Measurements from ENCODE around the gene NELFA. TPM values are rescaled to one million over a fixed set of nuclear protein-coding genes. Genes with fewer than 3 reads are reported as not detected.
A peak's percentile ranks its signal among the peaks of the same experiment; 100 is the strongest.
"Not testable (repeated sequence)": the region's sequence is repeated elsewhere in the genome, so short reads cannot be mapped to it uniquely, and the experiment has no call there.

The NELFA gene
- total RNA-seq, 1 donor from 2014 or later: 32.5 TPM

- DNase-seq (ENCODE audit: extremely low spot score, unreplicated experiment): no peak
- H3K36me3 Mint-ChIP-seq (ENCODE audit: unreplicated experiment): peaks cover 66% of the 10 kb centered on the region
- H3K4me1 Mint-ChIP-seq (ENCODE audit: unreplicated experiment): no peaks in the 10 kb centered on the region
- H3K27ac Mint-ChIP-seq (ENCODE audit: unreplicated experiment): no peak overlapping the region
- peaks cover 42% of the 10 kb centered on the region for H3K9me3 Mint-ChIP-seq (ENCODE audit: unreplicated experiment)
- no peaks in the 10 kb centered on the region for H3K27me3 Mint-ChIP-seq (ENCODE audit: unreplicated experiment)
- TF ChIP-seq CTCF (IDR thresholded peaks at IDR 0.05): no peak
- no peak overlapping the region for H3K4me3 Mint-ChIP-seq (ENCODE audit: unreplicated experiment)
Observed at GRCh38 chr4:1998296-1998695, 10.5 kb downstream of the NELFA start.

- Mint-ChIP-seq H3K36me3 (ENCODE audit: unreplicated experiment) (peaks cover 61% of the 10 kb centered on the region), H3K27ac (ENCODE audit: unreplicated experiment) (no peak overlapping the region), H3K4me3 (ENCODE audit: unreplicated experiment) (no peak overlapping the region), H3K9me3 (ENCODE audit: unreplicated experiment) (peaks cover 42% of the 10 kb centered on the region), H3K27me3 (ENCODE audit: unreplicated experiment) (no peaks in the 10 kb centered on the region), H3K4me1 (ENCODE audit: unreplicated experiment) (peaks cover 1% of the 10 kb centered on the region)
- no peak for DNase-seq (ENCODE audit: extremely low spot score, unreplicated experiment)
- no peak for TF ChIP-seq CTCF (IDR thresholded peaks at IDR 0.05)
Observed at GRCh38 chr4:1997712-1998111, 11.1 kb downstream of the NELFA start.

- Mint-ChIP-seq H3K27me3 (ENCODE audit: unreplicated experiment) (no peaks in the 10 kb centered on the region), H3K27ac (ENCODE audit: unreplicated experiment) (no peak overlapping the region), H3K4me3 (ENCODE audit: unreplicated experiment) (no peak overlapping the region), H3K9me3 (ENCODE audit: unreplicated experiment) (peaks cover 42% of the 10 kb centered on the region), H3K4me1 (ENCODE audit: unreplicated experiment) (peaks cover 1% of the 10 kb centered on the region), H3K36me3 (ENCODE audit: unreplicated experiment) (peaks cover 57% of the 10 kb centered on the region)
- TF ChIP-seq CTCF (IDR thresholded peaks at IDR 0.05): no peak
- DNase-seq (ENCODE audit: extremely low spot score, unreplicated experiment): no peak
Observed at GRCh38 chr4:1996866-1997611, 11.7 kb downstream of the NELFA start.

- Mint-ChIP-seq H3K27ac (ENCODE audit: unreplicated experiment) (no peak overlapping the region), H3K4me3 (ENCODE audit: unreplicated experiment) (no peak overlapping the region), H3K9me3 (ENCODE audit: unreplicated experiment) (peaks cover 34% of the 10 kb centered on the region), H3K4me1 (ENCODE audit: unreplicated experiment) (peaks cover 1% of the 10 kb centered on the region), H3K36me3 (ENCODE audit: unreplicated experiment) (peaks cover 48% of the 10 kb centered on the region), H3K27me3 (ENCODE audit: unreplicated experiment) (no peaks in the 10 kb centered on the region)
- TF ChIP-seq CTCF (IDR thresholded peaks at IDR 0.05): no peak
- DNase-seq (ENCODE audit: extremely low spot score, unreplicated experiment): peak; percentile 23
Observed at GRCh38 chr4:1994938-1995337, 13.8 kb downstream of the NELFA start.

- DNase-seq (ENCODE audit: extremely low spot score, unreplicated experiment): peak; percentile 75
- H3K4me3 Mint-ChIP-seq (ENCODE audit: unreplicated experiment); H3K27me3 Mint-ChIP-seq (ENCODE audit: unreplicated experiment); H3K27ac Mint-ChIP-seq (ENCODE audit: unreplicated experiment); H3K4me1 Mint-ChIP-seq (ENCODE audit: unreplicated experiment): not testable (repeated sequence)
- H3K9me3 Mint-ChIP-seq (ENCODE audit: unreplicated experiment): peaks cover 23% of the 10 kb centered on the region
- peaks cover 38% of the 10 kb centered on the region for H3K36me3 Mint-ChIP-seq (ENCODE audit: unreplicated experiment)
Observed at GRCh38 chr4:1993718-1994516, 14.9 kb downstream of the NELFA start.
